HG03175 (cell line): ENCODE results near the gene ARAP2.

ENCODE experiments used
- ATAC-seq: cut with Tn5 transposase; IDR thresholded peaks from one replicate; pipeline ENCODE4 v1.9.1; 2021; ENCODE audit warnings: mild to moderate bottlenecking, moderate library complexity; ENCODE audit not compliant: unreplicated experiment

The ARAP2 gene

DNA sequence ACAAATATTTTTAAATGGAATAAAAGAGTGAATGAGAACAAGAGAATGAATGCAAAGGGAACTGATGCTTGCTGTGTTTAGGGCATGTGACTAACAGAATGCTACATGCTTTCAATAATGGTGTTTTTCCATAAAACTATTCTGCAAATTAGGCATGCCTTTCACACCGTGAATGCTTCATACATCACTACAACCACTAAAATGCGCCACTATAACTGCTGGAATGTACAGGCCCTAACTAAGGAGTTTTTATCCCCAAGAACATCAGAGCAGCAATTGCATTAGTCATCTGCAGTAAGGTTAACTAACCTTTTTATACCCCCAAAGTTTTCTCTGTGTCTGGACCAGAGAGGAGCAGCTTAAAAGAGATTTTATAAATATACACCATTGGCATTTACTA is 190.4 kb downstream of the ARAP2 start:
- no peak for ATAC-seq

DNA sequence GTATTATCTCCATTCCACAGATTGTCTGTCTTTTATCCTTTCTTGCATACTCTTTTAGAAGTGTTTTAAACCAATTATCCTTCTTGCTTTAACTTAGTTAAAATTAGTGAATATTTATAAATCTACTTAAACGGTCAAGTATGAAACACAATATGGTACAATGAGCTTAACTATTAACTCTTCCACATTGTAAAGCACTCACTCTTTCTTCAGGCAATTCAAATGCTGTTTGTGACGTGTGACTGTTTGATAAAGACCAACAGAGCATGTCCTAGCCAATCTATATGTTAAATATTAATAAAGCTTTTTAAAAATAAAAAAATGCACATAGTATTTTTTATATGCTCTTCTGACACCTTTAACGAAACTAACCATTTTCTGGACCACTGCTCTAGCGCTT is 192.7 kb downstream of the ARAP2 start:
- no peak for ATAC-seq

DNA sequence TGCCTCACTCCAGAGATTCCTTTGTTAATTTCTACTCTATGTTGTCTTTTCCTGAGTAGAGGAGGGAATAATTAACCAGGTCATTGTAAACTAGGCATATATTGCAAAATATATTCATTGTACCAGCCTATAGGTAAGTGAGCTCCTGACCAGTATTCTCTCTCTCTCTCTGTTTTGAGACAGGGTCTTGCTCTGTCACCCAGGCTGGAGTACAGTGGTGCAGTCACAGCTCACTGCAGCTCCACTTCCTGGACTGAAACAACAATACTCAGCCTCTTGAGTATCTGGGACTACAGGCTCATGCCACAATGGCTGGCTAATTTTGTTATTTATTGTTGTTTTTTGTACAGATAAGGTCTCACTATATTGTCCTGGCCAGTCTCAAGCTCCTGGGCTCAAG is 198.3 kb downstream of the ARAP2 start:
- ATAC-seq = no peak

DNA sequence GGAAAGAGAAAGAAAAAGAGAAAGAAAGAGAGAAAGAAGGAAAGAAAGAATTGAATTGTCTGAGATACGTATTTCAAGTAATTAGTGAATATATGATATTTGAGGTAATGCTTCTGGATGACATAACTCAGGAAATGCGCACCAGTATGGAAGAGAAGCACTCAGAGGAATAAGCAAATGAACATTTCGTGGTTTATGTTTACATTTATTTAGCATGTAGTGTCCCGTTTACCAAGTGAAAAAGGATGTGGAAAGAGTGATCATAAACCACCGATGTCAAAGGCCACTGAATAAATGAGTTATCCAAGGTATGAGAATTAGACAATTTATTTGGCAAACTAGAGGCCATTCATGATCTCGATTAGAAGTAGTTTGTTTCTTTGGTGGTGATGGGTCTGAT is 200.4 kb downstream of the ARAP2 start:
- ATAC-seq = no peak

DNA sequence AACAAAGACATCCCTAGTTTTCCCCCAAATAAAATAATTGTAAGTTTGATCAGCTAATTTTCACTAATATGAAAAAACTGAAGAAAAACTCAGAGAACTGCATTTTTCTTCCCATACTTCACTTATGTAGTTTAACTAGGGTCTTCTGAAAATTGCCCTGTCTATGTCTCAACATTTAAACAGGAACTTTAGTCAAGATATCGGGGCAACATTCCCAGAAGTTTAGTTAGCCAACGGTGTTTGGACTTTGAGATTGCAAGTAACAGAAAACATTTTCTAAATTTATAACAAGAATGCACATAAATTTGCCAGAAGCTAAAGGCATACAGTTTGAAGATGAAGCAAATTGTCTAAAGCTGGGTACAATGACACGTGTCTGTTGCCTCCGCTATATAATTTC is 201.1 kb downstream of the ARAP2 start:
- no peak for ATAC-seq

DNA sequence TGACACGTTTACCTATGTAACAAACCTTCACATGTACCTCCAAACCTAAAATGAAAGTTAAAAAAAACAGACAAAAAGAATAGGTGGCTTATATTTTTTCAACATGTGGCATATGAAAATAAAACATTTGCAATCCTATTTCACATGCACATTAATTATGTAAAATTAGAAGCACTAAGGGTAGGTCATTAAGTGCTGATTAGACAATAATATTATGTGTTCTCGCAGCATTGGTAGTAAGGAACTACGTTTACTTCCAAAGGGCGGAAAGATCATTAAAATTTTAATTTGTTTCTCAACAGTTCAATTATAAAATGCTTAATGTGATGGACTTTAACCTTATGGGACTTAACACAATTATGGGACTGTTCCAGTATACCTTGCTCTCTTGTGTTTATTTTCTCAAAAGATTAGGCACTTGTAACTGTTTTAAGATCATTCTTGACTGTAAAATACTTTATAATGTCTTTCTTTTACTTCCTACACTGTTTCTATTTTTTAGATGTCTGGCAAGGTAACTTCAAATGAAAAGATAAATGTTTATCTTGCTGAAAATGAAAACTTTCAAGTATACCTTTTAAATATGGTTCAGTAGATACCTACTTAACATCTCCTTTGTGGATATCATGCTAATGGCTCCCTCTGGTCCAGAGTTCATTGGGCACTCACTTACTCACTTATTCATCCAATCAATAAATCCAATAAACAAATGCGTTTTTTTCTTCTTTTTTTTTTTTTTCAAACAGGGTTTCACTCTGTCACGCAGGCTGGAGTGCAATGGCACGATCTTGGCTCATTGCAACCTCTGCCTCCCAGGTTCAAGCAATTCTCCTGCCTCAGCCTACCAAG is 202.0 kb downstream of the ARAP2 start:
- no peak for ATAC-seq

DNA sequence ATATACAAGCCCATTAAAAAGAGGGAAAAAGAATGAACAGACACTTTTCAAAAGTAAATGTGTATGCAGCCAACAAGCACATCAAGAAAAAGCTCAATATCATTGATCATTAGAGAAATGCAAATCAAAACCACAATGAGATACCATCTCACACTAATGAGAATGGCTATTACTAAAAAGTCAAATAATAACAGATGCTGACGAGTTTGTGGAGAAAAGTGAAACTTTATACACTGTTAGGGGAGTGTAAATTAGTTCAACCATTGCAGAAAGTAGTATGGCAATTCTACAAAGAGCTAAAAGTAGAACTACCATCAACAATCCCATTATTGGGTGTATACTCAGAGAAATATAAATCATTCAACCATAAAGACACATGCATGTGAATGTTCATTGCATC is 203.0 kb downstream of the ARAP2 start:
- no peak for ATAC-seq

DNA sequence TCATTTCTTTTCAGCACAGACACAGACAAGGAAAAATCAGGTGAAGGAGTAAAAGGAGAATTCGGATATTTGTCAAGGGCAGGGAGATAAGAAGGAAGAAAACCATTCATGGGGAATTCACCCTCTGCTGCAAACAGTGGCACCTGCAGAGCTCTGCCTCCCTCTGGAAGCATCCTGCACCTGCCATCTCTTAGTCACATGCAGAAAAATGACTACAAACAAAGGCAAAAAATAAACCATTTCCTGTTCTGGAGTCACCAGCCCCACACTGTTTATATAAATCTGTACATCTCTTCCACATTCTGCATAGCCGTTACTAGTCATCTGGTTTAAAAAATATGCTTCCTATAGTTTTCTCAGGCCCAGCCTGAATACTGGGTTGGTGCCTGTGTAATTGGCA is 205.3 kb downstream of the ARAP2 start:
- ATAC-seq = no peak

DNA sequence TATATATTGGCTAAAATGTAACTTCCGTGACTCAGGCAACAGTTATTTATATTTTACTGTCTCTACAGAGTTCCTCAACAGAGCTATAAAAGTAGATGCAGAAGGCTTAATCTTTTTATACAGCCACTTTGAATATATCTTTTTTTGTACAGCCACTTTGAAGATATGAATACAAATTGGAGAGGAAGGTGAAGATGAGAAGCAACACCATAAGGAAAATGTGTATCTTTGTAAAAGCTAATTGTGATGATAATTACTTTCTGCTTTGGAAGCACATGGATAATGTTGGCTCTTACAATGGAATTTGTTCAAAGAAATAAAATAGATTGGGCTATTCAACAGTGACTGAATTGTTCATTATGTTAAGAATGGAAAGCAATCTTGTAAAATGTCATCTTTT is 205.8 kb downstream of the ARAP2 start:
- ATAC-seq = no peak

DNA sequence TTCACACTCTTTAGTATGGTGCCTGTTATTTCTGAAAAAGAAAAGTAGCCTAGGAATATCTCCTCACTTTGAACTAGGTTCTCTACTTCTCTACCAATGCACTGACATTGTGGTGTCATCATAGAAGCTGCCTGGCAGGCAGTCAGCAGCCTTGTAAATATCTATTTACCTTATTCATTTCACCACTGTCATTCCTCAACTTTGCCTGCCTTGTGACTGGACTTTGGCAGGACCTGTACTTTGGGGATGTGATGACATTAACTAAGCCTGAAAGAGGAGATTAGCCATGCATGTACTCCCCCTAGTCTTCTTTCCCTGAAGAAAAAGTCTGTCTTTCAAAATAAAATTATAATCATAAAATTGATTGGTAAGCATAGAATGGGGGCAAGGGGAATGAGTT is 207.2 kb downstream of the ARAP2 start:
- ATAC-seq = no peak

DNA sequence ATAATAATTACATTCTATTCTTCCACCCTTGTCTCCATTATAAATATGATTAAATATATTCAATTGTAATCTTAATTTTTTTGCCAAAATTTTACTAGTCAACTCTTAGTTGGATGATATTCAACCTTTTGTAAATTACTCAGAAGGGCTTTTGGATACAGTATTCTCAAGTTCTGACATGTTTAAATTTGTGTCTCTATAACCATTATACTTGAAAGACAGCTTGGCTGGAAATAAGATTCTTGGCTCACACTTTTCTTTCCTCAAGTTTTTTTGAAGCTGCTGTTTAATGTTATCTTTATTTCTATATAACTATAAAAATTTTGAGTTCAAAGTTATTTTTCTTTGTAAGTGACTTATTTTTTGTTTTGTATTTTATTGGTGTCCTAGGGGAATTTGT is 214.4 kb downstream of the ARAP2 start:
- no peak for ATAC-seq

DNA sequence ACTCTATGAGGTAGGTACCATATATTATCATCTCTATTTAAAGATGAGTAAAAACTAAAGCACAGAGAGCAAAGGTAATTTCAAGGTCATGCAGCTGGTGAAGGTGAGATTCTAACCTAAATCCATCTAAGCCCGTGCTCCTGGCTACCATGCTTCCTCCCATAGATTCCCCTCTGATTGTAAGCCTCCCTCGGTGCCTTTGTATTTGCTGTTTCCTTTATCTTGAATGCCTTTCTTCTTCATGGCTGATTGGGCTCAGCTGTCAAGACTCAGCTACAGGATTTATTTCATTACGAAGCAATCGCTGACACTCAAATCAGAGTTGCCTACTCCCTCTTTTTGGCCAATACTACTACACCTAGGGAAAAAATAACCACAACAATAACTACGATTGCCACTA is 217.1 kb downstream of the ARAP2 start:
- no peak for ATAC-seq

DNA sequence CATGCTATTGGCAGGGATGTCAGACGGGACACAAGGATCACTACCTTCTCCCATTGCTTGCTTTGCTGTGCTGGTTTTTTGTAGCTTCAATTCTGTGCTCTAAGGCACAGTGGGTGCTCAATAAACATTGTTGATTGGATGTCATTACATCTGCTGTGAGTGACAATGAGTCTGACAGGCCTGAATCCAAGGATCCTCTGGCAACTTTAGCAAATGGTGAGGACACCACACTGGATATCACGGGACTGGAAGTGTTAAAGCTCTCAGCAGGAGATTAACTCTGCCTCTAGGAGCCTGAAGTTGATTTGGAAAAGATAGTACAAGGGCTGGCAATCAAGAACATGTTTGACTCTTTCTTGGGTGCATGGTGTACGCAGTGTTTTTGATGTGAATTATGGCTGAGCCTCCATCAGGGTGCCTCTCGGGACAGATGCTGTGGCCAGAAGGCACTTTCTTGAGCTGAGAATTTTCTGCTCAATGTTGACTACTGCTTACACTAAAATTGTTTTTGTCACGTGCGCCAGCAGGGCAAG is 217.9 kb downstream of the ARAP2 start:
- no peak for ATAC-seq

DNA sequence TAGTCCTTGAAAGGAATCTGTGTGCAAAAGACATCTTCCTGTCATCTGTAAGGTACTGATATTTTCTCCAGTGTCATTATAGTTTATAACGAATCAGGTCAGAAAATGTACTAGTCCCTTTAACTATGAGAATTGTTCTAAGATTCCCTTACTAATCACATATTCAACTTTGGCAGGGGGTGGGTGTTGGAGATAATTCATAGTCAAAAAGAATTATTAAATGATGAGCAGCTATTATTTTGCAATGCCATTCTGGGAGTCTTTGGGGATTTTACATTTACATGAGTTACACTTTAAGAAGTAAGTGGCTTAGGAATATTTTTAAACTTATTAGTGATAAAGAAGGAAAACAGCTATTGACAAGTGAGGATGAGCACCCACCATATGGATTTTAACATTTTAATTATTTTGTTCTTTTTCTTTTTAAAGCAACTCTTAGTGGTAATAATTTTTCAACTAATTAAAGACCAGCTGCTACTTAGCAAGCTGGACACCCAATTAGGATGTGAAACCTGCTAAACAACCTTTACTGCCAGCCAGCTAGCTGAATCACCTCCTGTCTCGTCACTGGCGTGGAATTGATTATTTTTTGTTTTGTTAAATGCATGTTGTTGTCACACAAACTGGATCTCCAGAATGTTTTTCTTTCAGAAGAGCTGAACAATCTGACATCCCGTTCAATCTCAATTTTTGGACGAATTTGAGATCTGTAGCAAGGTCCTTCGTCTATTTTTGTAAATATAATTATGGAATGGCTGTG is 219.2 kb downstream of the ARAP2 start:
- no peak for ATAC-seq

DNA sequence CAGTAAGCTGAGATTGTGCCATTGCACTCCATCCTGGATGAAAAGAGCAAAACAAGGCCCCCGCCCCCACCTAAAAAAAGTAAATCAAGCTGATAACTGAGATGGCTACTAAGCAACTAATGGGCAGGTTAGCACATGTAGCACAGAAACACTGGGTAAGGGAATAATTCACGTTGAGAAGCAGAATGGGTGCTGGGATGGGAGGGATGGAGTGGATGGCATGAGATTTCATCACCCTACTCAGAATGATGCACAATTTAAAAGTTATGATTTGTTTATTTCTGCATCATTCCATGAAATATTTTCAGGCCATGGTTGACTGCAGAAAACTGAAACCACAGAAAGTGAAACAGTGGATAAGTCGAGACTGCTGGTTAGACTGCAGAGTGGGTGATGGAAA is 224.0 kb downstream of the ARAP2 start:
- ATAC-seq = no peak
